ENCODE data around the gene SCGB1C1.
"Not testable (repeated sequence)": the region's sequence is repeated elsewhere in the genome, so short reads cannot be mapped to it uniquely, and the experiment has no call there.

SCGB1C1 gene

GRCh38 chr11:192674-193128 lies at the start of gene SCGB1C1:
Gene SCGB1C1 (plus strand): TSS chr11:193078. CDS start chr11:193100, 22 bp downstream.
- not testable (repeated sequence) for H3K27me3 Mint-ChIP-seq; H3K36me3 Mint-ChIP-seq (ENCODE audit: low read depth); H3K27ac Mint-ChIP-seq; DNase-seq; H3K9me3 Mint-ChIP-seq; H3K4me3 Mint-ChIP-seq; H3K4me1 Mint-ChIP-seq; ATAC-seq

GRCh38 chr11:180242-180641 lies 12.6 kb upstream of the SCGB1C1 start:
- not testable (repeated sequence) for H3K27ac Mint-ChIP-seq; H3K4me3 Mint-ChIP-seq; DNase-seq; H3K9me3 Mint-ChIP-seq; H3K4me1 Mint-ChIP-seq; ATAC-seq; H3K36me3 Mint-ChIP-seq (ENCODE audit: low read depth); H3K27me3 Mint-ChIP-seq

- H3K27ac Mint-ChIP-seq; H3K36me3 Mint-ChIP-seq (ENCODE audit: low read depth); H3K9me3 Mint-ChIP-seq; DNase-seq; H3K4me3 Mint-ChIP-seq; H3K4me1 Mint-ChIP-seq; H3K27me3 Mint-ChIP-seq: not testable (repeated sequence)
- ATAC-seq = peak; percentile 18
Measured at GRCh38 chr11:189200-189783, 3.6 kb upstream of the SCGB1C1 start.

- peak; percentile 45 for DNase-seq
- H3K4me3 Mint-ChIP-seq = not testable (repeated sequence)
- peak; percentile 80 for ATAC-seq
Measured at GRCh38 chr11:189843-190311, 3.0 kb upstream of the SCGB1C1 start.

GRCh38 chr11:190546-190945 lies 2.3 kb upstream of the SCGB1C1 start:
- not testable (repeated sequence) for H3K27me3 Mint-ChIP-seq; H3K4me3 Mint-ChIP-seq; H3K9me3 Mint-ChIP-seq; H3K36me3 Mint-ChIP-seq (ENCODE audit: low read depth); H3K4me1 Mint-ChIP-seq; ATAC-seq; H3K27ac Mint-ChIP-seq; DNase-seq

More at GRCh38 chr11:189843-190311, 3.0 kb upstream of the SCGB1C1 start:
- H3K27ac Mint-ChIP-seq; H3K27me3 Mint-ChIP-seq; H3K9me3 Mint-ChIP-seq; H3K4me1 Mint-ChIP-seq; H3K36me3 Mint-ChIP-seq (ENCODE audit: low read depth): not testable (repeated sequence)

GRCh38 chr11:191490-192478 lies 1.1 kb upstream of the SCGB1C1 start:
- not testable (repeated sequence) for H3K9me3 Mint-ChIP-seq; H3K27ac Mint-ChIP-seq; H3K36me3 Mint-ChIP-seq (ENCODE audit: low read depth); H3K4me3 Mint-ChIP-seq; H3K4me1 Mint-ChIP-seq; H3K27me3 Mint-ChIP-seq
- DNase-seq (peak; percentile 39), ATAC-seq (peak; percentile 62)

GRCh38 chr11:193481-193880 lies 603 bp downstream of the SCGB1C1 start:
- H3K27me3 Mint-ChIP-seq; H3K4me3 Mint-ChIP-seq; H3K27ac Mint-ChIP-seq; H3K36me3 Mint-ChIP-seq (ENCODE audit: low read depth); H3K9me3 Mint-ChIP-seq; ATAC-seq; H3K4me1 Mint-ChIP-seq; DNase-seq: not testable (repeated sequence)

GRCh38 chr11:196786-197731 lies 4.2 kb downstream of the SCGB1C1 start:
- Mint-ChIP-seq H3K27ac (no peak overlapping the region), H3K4me3 (no peak overlapping the region), H3K9me3 (no peaks in the 10 kb centered on the region), H3K36me3 (ENCODE audit: low read depth) (no peaks in the 10 kb centered on the region), H3K27me3 (no peaks in the 10 kb centered on the region), H3K4me1 (peaks cover 17% of the 10 kb centered on the region)
- DNase-seq (peak; percentile 1), ATAC-seq (no peak)

GRCh38 chr11:197741-198235 lies 4.9 kb downstream of the SCGB1C1 start:
- Mint-ChIP-seq H3K27me3 (no peaks in the 10 kb centered on the region), H3K4me1 (peaks cover 22% of the 10 kb centered on the region), H3K36me3 (ENCODE audit: low read depth) (peaks cover 4% of the 10 kb centered on the region), H3K4me3 (no peak overlapping the region), H3K9me3 (no peaks in the 10 kb centered on the region), H3K27ac (no peak overlapping the region)
- ATAC-seq (no peak), DNase-seq (no peak)

- Mint-ChIP-seq H3K27me3 (no peaks in the 10 kb centered on the region), H3K9me3 (no peaks in the 10 kb centered on the region), H3K4me1 (peaks cover 28% of the 10 kb centered on the region), H3K27ac (no peak overlapping the region), H3K36me3 (ENCODE audit: low read depth) (peaks cover 8% of the 10 kb centered on the region), H3K4me3 (no peak overlapping the region)
- no peak for DNase-seq
- ATAC-seq = no peak
Measured at GRCh38 chr11:198236-198806, 5.4 kb downstream of the SCGB1C1 start.

GRCh38 chr11:199004-199581 lies 6.2 kb downstream of the SCGB1C1 start:
- ATAC-seq (no peak), DNase-seq (no peak)
- no peak overlapping the region for H3K4me3 Mint-ChIP-seq
- no peak overlapping the region for H3K27ac Mint-ChIP-seq
- H3K36me3 Mint-ChIP-seq (ENCODE audit: low read depth) = peaks cover 12% of the 10 kb centered on the region
- no peaks in the 10 kb centered on the region for H3K27me3 Mint-ChIP-seq
- peaks cover 35% of the 10 kb centered on the region for H3K4me1 Mint-ChIP-seq
- H3K9me3 Mint-ChIP-seq = no peaks in the 10 kb centered on the region

- H3K9me3 Mint-ChIP-seq = no peaks in the 10 kb centered on the region
- H3K4me3 Mint-ChIP-seq = no peak overlapping the region
- no peak overlapping the region for H3K27ac Mint-ChIP-seq
- ATAC-seq = no peak
- H3K36me3 Mint-ChIP-seq (ENCODE audit: low read depth) = peaks cover 12% of the 10 kb centered on the region
- DNase-seq = peak; percentile 2
- H3K4me1 Mint-ChIP-seq = peaks cover 41% of the 10 kb centered on the region
- no peaks in the 10 kb centered on the region for H3K27me3 Mint-ChIP-seq
Measured at GRCh38 chr11:199782-200181, 6.9 kb downstream of the SCGB1C1 start.

GRCh38 chr11:200224-201003 lies 7.5 kb downstream of the SCGB1C1 start:
- Mint-ChIP-seq H3K9me3 (no peaks in the 10 kb centered on the region), H3K27ac (peak overlapping the region; percentile 91), H3K27me3 (no peaks in the 10 kb centered on the region), H3K4me3 (no peak overlapping the region), H3K36me3 (ENCODE audit: low read depth) (peaks cover 15% of the 10 kb centered on the region), H3K4me1 (peaks cover 46% of the 10 kb centered on the region)
- DNase-seq (no peak), ATAC-seq (no peak)
